Forelimb muscle (tissue), 1 donor: ENCODE results near the gene S100PBP. TPM values are rescaled to one million over a fixed set of nuclear protein-coding genes. Genes with fewer than 3 reads are reported as not detected.
"Not testable (repeated sequence)": the region's sequence is repeated elsewhere in the genome, so short reads cannot be mapped to it uniquely, and the experiment has no call there.

Experiments
- DNase-seq: peaks from one replicate; pipeline ENCODE4 v3.0.0-alpha.2; 2013; ENCODE audit warnings: low read depth
- polyA plus RNA-seq: library from polyadenylated mRNA; unstranded; fragments of 120-200 nt; gene quantifications from one replicate; pipeline ENCODE4 v1.2.1, GENCODE V29; 2013; ENCODE audit not compliant: insufficient read length

S100PBP gene
- polyA plus RNA-seq, 1 donor, result 22.5 TPM

GRCh38 chr1:32900371-32900955, 83.0 kb downstream of the S100PBP start:
- DNase-seq, result no peak

- DNase-seq, result no peak
Observed at GRCh38 chr1:32900956-32901822, 83.7 kb downstream of the S100PBP start, which contains the start of gene TMEM54. TMEM54 (minus strand) TSS chr1:32901389; CDS start chr1:32901238, 151 bp downstream.

DNA sequence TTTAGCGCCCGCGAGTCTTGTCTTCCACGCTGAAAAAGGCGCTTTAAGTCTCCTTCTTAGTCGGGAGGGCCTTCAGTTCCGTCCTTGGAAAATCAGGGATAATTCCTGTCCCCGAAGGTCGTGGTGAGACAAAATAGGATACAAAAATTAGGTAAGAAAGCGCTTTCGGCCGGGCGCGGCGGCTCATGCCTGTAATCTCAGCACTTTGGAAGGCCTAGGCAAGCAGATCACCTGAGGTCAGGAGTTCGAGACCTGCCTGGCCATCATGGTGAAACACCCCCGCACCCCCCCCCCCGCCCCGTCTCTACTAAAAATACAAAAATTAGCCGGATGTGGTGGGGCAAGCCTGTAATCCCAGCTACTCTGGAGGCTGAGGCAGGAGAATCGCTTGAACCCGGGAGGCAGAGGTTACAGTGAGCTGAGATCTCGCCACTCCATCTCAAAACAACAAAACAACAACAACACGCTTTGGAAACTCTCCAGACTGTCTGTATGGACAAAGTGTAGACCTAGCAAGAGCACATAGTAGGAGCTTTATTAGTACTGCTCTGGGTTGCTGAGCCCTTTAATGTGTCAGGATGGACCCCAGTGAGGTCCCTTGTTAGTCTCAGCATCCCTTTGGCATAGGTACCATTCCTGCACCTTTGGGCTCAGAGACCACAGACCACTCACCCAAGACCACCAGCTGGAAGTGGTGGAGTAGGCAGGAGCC, 84.5 kb downstream of the S100PBP start:
- DNase-seq, result no peak

- DNase-seq, result no peak
Observed at GRCh38 chr1:32902535-32902920, 85.1 kb downstream of the S100PBP start.

GRCh38 chr1:32903991-32904785, 86.7 kb downstream of the S100PBP start:
- DNase-seq, result no peak

GRCh38 chr1:32904797-32905196, 87.3 kb downstream of the S100PBP start:
- DNase-seq, result no peak

DNA sequence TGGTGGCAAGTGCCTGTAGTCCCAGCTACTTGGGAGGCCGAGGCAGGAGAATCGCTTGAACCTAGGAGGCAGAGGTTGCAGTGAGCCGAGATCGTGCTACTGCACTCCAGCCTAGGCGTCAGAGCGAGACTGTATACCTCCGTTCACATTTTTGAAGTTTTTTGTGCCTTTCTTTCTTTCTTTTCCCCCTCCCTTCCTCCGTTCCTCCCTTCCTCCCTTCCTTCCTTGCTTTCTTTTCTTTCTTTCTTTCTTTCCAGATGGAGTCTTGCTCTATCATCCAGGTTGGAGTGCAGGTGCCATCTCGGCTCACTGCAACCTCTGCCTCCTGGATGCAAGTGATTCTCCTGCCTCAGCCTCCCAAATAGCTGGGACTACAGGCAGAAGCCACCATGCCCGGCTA, 88.1 kb downstream of the S100PBP start:
- not testable (repeated sequence) for DNase-seq

GRCh38 chr1:32906654-32907053, 89.2 kb downstream of the S100PBP start:
- no peak for DNase-seq

DNA sequence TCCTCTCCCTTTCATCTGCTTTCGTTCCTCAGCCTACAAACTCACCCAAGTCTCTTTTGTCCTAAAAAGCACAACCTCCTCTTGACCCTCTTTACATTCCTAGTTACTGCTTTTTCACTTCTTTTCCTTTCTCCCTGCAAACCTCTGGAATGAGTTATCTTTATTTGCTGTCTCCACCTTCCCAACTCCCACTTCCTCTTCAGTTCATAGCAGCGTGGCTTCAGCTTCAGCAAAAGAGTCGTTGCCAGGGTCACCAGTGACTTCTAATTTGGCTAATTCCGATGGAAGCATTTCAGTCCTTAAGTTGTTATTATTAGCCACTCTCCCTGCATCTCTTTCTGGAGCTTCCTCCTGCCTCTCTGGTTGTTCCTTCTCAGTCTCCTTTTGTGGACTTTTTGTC, 90.0 kb downstream of the S100PBP start:
- DNase-seq, result no peak

Other genes with a start within 250 kb of the S100PBP start
- gene ZBTB8OS, start 167.1 kb upstream of the S100PBP start, polyA plus RNA-seq, result 25.2 TPM
- gene RBBP4, start 166.4 kb upstream of the S100PBP start, polyA plus RNA-seq, result 141 TPM
- 48.6 TPM for gene SYNC, start 114.9 kb upstream of the S100PBP start, polyA plus RNA-seq
- 40.4 TPM for gene YARS1, start 295 bp upstream of the S100PBP start, polyA plus RNA-seq
- gene FNDC5, start 53.3 kb downstream of the S100PBP start, polyA plus RNA-seq, result 194 TPM
- gene HPCA, start 68.8 kb downstream of the S100PBP start, polyA plus RNA-seq, result 0.15 TPM
- 3.7 TPM for gene TMEM54, start 83.7 kb downstream of the S100PBP start, polyA plus RNA-seq
- 9.1 TPM for gene RNF19B, start 147.2 kb downstream of the S100PBP start, polyA plus RNA-seq
- 124 TPM for gene AK2, start 219.2 kb downstream of the S100PBP start, polyA plus RNA-seq